NK-92 treated with Interleukin-12 subunit alpha and Interleukin-12 subunit beta, amount 100 ng/mL, for 24 hours (cell line): ENCODE measurements around the gene C1GALT1.
A peak's percentile ranks its signal among the peaks of the same experiment; 100 is the strongest.
"Not testable (repeated sequence)": the region's sequence is repeated elsewhere in the genome, so short reads cannot be mapped to it uniquely, and the experiment has no call there.

Experiments
- DNase-seq: peaks from one replicate; lab custom pipeline; 2025; lab: John Stamatoyannopoulos, UW

C1GALT1 gene

DNA sequence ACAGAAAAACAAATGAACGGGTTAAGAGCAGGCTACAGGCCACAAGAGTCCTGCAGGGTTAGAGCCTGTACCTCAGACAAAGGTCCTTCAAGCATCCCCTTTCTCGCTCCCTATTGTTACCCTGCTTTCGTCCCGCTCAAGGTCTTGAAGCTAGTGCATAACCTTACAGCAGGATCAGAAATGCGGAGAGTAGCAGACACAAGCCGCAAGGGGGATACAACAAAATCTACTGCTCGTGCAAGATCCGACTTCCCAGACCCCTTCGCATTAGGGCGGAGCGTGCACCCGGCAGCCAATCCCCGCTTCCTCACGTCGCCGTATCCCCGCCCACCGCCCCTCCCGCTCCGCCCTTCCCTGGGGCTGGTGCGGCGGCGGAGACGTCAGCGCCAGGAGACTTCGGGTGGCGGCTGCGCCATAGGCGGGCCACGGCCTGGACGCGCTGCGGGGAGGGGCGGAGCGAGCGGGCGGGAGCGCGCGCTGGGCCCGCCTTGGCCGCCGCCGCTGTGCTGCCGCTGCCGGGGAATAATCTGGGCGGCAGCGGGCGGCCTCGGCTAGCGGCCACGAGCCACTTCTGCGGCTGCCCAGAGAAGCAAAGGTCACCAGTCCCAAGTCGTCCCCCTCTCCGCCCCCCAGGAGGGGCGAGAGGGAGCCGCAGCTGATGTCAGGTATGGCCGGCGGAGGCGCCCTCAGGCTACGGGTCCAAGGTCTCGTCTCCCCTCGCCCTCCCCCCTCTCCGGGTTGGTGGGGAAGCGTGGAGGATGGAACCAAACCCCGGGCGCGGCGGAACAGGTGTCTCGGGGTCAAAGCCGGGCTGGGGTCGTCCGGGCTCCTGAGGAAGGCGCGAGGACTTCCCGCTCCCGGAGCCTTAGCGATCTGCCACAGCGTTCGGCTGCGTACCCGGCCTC lies at the start of gene C1GALT1:
Gene C1GALT1, plus strand, starts transcription at position 389 of the 905 bp plus-strand sequence. CDS start 51,776 bp downstream, outside the sequence.
- DNase-seq = peak; percentile 90

DNA sequence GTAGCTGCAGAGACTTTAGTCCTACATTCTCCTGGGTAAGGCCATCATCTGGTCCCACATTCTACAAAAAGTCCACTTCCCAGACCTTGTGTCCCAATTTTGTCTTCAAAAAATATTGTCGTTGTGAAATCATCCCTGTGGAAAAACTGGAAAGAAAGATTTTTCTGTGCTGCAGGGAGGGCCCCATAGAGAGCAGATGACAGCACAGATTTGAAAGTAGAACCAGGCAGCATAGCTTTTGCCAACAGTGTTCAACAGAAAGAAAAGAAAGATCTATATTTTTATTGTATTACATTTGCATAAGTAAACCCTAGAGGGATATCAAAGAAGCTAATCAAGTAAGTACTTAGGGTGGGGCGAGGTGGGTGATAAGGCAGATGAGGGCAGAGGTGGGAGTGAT lies 48.3 kb upstream of the C1GALT1 start:
- no peak for DNase-seq

DNA sequence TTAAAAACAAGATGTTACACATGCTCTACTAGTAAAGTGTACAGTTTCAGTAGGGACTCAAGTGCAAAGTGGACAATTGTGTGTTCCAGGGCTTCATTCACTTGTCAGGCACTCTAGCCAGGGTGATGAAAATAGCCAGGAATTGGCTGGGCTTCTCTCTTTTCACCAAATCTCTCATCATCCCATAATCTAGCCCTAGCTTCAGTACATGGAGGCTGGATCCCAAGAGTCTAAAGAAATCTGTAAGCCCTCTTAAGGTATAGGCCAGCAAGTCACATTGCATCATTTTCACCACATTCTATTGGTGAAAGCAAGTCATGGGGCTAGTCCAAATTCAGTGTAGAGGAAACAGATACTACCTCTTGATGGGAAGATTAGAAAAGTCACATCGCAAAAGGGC lies 47.3 kb upstream of the C1GALT1 start:
- no peak for DNase-seq

DNA sequence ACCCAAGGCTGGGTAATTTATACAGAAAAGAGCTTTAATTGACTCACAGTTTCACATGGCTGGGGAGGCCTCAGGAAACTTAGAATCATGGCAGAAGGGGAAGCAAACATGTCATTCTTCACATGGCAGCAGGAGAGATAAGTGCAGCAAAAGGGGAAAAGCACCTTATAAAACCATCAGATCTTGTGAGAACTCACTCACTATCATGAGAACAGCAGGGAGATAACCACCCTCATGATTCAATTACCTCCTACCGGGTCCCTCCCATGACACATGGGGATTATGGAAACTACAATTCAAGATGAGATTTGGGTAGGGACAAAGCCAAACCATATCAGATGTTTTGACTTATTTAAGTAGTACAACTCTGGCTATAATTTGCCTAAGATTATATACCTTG lies 46.4 kb upstream of the C1GALT1 start:
- DNase-seq = not testable (repeated sequence)

DNA sequence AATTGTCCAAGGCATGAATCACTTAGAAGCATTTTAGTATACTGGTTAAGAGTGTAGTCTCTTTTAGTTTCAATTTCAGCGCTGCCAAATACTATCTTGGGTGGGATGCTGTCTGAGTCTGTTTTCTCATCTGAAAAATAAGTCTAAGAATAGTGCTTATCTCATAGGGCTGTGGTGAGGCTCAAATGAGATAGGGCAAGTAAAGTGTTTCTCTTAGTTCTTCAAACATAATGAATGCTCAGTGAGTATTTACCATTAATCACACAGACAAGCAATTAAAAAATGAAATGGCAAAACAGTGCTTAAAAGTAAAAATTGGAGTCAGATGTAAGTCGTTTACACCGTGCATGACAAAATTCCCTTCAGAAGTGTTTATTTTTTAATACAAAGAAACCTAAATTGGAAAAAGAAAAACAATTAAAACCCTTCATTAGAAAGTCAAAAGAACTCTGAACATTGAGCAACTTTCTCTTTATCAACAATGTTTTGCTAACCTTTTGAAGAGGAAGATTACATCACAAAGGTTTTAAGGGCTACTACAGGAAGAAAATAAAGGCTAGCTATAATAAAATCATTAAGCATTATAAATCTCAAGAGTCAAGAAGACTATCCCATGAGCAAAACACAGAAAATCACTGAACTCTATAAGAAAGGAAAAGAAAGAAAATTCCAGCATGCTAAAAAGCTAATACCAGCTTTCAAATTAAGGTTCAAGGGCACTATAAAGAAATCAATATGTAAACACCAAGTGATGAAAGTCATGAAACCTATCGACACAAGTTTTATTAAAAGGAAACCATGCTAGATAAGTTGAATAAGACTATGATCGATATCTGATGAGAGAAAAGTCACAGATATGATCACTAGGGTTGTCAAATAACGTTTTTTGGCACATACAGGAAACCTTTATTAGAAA lies 45.6 kb upstream of the C1GALT1 start:
- no peak for DNase-seq

DNA sequence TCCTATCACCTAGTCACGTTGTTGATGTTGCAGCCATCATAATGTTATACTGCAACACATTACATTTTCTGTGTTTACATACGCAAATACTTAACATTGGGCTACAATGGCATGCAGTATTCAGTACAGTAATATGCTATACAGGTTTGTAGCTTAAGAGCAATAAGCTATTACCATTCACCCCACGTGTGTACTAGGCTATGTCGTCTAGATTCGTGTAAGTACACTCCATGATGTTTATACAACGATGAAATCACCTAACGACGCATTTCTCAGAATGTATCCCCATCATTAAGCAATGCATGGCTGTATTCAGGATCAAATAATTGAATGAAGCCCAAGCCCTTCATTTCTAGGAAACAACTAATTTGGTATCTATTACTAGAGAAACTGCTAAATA lies 43.4 kb upstream of the C1GALT1 start:
- no peak for DNase-seq

DNA sequence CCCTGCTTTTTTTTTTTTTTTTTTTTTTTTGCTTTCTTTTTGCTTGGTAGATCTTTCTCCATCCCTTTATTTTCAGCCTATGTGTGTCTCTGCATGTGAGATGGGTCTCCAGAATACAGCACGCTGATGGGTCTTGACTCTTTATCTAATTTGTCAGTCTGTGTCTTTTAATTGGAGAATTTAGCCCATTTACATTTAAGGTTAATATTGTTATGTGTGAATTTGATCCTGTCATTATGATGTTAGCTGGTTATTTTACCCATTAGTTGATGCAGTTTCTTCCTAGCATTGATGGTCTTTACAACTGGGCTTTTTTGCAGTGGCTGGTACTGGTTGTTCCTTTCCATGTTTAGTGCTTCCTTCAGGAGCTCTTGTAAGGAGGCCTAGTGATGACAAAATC lies 38.9 kb upstream of the C1GALT1 start:
- not testable (repeated sequence) for DNase-seq

DNA sequence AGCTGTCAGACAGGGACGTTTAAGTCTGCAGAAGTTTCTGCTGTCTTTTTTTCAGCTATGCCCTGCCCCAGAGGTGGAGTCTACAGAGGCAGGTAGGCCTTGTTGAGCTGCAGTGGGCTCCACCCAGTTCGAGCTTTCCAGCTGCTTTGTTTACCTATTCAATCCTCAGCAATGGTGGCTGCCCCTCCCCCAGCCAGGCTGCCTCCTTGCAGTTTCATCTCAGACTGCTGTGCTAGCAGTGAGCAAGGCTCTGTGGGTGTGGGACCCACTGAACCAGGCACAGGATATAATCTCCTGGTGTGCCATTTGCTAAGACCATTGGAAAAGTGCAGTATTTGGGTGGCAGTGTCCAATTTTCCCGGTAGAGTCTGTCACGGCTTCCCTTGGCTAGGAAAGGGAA lies 37.2 kb upstream of the C1GALT1 start:
- DNase-seq = not testable (repeated sequence)

DNA sequence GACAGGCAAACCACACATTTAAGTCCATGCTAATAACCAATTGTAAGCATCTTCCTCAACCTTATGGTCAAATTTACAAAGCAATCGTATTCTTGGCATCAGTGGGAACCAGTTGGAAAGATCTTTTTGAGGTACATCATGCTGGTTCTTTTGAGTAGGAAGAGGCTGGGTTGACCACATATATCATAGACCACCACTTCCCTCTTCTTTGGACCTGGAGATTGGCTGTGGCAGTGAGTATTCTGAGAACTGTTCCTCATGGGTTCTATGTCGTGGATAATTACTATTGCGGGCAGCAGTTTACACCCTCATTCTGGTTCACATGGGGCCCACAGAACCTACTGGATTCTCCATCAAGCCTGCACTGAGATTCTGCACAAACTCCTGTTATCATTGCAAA lies 35.5 kb upstream of the C1GALT1 start:
- no peak for DNase-seq

DNA sequence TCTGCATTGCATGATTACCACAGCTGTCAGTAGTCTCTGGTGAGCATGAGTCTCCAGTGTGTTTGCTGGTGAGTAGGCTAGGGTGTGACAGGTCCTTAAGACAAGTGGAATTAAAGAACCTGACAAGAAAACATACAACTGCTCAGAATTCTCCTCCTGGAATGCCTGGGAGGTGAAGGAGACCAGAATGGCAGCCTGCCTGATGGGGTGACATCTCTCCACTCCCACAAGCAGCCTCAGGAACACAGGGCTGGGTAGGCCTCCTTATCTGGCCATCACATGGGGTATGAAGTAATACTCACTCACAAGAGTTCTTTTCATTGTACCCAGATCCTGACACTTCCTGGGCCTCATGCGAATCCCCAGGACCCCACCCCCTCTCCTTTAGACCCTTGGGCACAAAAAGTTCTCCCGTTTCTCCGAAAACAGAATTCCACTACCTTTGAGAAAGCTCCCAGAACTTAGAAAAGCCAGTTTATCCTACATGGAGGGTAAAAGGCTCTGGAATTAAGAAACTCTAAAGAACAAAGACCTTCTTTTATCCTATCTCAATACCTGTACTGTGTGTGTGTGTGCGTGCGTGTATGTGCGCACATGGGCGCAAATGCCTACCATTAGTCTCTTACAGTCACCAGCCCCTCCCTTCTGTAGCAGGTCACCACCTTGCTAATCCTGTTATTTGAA lies 33.4 kb upstream of the C1GALT1 start:
- no peak for DNase-seq

DNA sequence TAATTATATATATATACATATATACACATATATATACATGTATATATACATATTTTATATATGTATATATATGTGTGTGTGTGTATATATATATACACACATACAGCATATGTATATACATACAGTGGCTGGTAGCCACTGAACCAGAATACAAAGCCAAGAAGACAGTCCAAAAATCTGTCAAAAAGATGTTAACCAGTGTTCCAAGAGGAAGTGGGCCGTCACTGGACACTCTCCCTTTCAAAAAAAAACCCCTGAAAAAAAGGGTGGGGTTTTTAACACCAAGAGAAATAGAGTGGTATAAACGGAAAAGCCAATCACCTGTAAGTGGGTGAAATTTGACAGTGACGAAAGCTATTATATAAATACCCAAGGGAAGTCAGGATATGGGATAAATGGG lies 31.1 kb upstream of the C1GALT1 start:
- no peak for DNase-seq

DNA sequence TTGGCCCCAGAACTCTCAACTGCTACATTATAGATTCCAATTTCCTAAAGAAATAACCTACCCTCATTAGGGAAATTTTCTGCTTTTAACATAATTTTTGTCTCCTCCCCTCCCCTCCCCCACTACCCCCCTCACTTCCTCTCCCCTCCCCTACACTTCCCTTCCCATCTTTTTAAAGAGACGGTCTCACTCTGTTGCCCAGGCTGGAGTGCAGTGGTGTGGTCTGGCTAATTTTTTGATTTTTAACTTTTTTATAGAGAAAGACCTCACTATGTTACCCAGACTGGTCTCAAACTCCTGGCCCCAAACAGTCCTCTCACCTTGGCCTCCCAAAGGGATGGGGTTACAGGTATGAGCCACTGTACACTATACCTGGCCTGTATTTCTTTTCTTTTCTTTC lies 30.5 kb upstream of the C1GALT1 start:
- no peak for DNase-seq

DNA sequence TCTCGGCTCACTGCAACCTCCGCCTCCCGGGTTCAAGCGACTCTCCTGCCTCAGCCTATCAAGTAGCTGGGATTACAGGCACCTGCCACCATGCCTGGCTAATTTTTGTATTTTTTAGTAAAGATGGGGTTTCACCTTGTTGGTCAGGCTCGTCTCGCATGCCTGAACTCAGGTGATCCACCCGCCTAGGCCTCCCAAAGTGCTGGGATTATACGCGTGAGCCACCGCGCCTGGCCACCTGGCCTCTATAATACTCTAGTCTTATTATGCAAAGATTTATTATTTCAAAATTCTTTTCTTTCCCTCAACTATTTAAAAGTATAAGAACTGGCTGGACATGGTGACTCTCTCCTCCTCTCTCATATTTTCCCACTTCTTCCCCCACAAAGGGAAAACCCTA lies 30.0 kb upstream of the C1GALT1 start:
- no peak for DNase-seq

DNA sequence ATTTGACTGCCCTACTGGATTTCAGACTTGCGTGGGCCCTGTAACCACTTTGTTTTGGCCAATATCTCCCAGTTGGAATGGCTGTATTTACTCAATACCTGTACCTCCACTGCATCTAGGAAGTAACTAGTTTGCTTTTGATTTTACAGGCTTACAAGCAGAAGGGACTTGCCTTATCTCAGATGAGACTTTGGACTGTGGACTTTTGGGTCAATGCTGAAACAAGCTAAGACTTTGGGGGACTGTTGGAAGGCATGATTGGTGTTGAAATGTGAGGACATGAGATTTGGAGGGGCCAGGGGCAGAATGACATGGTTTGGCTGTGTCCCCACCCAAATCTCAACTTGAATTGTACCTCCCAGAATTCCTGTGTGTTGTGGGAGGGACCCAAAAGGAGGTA lies 28.0 kb upstream of the C1GALT1 start:
- DNase-seq = not testable (repeated sequence)

DNA sequence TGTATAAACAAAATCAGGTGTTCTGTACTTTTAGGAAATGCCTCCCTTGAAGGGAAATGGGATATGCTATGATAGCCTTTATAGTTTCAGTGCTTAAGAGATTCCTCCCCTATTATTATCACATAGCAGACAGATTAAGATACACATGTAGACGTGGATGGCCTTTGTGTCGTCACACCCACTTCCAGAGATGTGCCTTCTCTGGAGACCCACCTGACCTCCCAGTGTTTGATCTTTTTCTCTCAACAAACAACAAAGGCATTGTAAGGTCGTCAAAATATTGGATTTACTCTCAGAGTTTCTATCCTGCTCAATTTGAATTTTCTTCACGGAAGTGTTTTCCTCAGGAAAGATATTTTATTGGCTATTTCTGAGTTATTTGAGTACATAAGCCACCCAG lies 25.7 kb upstream of the C1GALT1 start:
- DNase-seq = no peak

DNA sequence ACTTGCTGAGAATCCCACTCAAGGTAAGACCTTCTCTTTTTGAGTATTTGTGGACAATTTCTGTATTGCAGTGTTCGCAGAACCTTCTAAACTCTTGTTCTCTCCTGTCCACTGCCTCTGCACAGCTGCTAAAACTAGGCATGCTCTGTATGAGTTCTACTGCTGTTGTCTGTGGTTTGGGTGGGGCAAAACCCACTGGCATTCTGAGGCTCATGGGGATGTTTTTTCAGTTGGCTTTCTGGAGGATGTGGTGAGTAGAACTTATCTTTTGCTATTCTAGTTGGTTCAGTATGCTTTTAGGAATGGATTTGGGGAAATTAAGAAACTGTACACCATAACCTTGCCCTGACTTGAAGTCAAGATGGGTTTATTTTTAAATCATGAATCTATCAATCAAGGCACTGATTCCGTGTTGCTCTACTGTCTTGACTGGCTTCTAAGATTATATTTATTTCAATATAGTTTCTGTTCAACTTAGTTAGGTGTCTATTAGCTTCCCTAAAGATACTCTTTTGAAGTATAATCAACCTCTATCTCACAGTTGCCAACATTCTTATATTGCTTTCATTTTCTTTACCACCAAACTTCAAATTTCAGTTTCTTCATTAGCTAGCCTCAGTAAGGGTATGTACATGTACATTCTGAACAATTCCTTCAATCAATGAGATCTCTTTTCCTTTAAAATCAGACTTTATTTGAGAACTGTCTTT lies 25.0 kb upstream of the C1GALT1 start:
- DNase-seq = no peak

DNA sequence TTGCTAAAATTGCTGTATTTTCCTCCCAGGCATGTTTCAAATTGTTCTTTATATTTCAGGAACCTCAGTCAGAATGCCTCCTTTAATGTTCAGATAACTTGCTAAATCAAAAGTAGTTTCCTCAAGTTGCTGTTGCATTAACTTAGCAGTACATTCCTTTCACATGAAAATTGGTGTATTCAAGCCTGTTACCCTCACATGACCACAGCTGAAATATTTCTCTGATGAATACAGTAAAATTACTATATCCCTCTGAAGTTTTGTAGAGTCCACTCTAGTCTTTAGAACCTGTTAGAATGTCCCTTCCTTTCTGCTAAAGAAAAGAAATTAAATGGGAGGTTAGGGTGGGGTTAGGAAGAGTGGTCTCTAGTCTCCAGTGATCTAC lies 24.5 kb upstream of the C1GALT1 start:
- no peak for DNase-seq

DNA sequence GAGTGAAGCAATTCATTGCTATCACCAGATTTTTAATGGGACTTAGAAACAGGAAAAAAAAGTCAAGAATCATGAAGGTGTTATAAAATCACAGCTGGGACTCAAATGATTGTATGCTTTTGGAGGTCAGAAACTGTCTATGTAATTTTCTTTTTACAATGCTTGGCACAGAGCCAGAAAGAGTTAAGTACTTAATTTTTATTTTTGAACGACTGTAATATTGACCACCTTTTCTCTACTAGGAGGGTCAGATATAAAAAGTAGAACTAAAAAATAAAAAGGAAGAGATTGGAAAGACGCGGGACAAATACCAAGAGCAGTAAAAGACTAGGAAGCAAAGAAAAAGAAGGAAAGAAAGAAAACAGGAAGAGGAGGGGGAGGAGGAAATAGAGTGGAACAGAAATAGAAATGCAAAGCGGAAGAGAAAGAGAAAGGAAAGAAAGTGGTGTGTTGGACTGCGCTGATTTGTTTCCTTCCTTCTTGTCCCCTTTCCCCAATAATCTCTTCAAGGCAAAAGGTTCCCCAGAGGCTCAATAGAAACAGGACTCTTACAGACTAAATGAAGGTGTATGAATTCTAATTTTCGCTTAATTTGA lies 23.2 kb upstream of the C1GALT1 start:
- no peak for DNase-seq

DNA sequence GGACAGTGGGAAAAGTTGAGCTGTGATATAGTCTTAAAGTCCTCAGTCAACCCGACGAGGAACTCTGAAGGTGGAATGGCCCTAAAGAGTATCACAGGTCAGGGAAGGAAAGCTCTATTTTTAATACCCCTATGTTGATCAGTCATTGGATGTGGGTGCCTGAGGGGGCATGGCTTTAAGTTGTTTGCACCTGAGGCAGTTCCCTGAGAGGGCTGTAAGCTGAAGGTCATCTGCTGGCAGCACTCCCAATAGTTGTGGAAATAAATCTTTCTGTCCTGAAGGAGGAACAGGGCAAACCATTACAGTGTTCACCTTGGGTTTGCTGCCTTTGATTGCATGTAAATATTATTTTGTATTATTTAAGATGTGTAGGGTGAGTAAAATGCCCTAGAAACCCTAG lies 17.8 kb upstream of the C1GALT1 start:
- no peak for DNase-seq

DNA sequence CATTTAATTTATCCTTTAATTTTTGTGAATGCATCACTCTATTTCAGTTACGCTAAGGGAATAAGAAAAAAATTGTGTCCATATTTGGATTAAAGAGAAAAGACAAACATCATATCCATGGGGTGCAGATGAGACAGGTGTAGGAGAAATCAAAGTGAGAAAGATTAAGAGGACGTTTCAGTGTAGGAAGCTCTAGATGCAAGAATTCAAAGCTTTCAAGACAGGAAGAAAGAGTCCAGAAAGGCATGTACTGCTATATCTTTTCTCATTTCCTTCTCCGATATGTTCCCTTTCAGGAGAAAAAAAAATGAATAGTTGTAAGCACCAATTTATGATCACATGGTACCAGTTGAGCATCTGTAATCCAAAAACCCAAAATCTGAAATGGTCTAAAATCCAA lies 17.0 kb upstream of the C1GALT1 start:
- no peak for DNase-seq

DNA sequence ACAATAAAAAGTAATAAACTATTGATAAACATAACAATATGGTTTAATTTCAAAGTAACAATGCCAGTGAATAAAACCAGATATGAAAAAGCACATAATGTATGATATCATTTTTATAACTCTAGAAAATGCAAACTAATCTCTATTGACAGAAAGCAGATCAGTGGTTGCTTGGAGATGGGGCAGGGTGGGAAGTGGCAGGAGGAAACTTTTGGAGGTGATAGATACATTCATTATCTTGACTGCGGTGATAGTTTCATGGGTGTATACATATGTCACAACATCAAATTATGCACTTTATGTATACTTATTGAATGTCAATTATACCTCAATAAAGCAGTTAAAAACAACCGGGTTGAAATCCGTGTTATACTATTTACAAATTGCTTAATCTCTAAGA lies 16.0 kb upstream of the C1GALT1 start:
- no peak for DNase-seq
